ENCODE results near the gene PRR9.

GRCh38 chr1:153265457-153265856 lies 48.1 kb downstream of the PRR9 start:
- no peak for TF ChIP-seq GATA2 (IDR thresholded peaks at IDR 0.05; ENCODE audit: low read depth, low read length)
- TF ChIP-seq GATA3 (IDR thresholded peaks at IDR 0.05; ENCODE audit: low read depth, low read length): no peak

Measured in SH-SY5Y (cell line).